ENCODE data around the gene ANKRD60. TPM values are rescaled to one million over a fixed set of nuclear protein-coding genes. Genes with fewer than 3 reads are reported as not detected.

Gene ANKRD60
- total and polyA plus RNA-seq, 2 donors (not counting 1 experiment from before 2014, with no cell fraction given), result 0.27 TPM; not detected in 1

DNA sequence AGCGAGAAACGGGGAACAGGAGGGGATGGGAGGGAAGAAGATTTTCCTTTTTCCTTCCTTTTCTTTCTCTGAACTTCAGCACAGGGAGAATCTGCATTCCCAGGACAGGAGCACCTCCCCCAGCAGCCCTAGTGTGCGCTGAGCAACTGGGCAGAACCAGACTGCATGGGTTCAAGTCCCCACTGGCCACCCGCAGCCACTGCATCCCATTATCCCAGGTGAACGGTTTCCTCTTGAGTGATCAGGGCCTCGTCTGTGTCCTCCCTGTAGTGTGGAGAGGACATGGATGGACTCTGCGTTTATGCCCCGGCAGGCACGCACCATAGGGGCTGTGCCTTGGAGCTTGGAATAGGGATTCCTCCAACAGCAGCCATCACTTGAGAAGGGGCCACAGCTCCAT lies 53.0 kb downstream of the ANKRD60 start:
- Histone ChIP-seq H3K9me3 (ENCODE audit: control extremely low read depth in 1 of 3, control insufficient read depth in 2 of 3, insufficient read depth in 1 of 3, low read length in 2 of 3) (no peaks in the 10 kb centered on the region), H3K27me3 (replicated peaks in 1 of 4; ENCODE audit: control extremely low read depth in 1 of 4, control insufficient read depth in 3 of 4, insufficient read depth in 4 of 4, low read length in 3 of 4) (peaks cover 0 to 30% (median 10%) of the 10 kb centered on the region in 4 experiments), H3K36me3 (replicated peaks in 1 of 2; ENCODE audit: control extremely low read depth in 1 of 2, control insufficient read depth in 1 of 2, extremely low read depth in 1 of 2, insufficient read depth in 2 of 2, low read length in 1 of 2) (no peaks in the 10 kb centered on the region), H2AFZ (ENCODE audit: insufficient read depth, low read depth, low read length, poor library complexity, severe bottlenecking) (no peak overlapping the region), H3K79me2 (ENCODE audit: control insufficient read depth, insufficient read depth, low read length) (no peaks in the 10 kb centered on the region), H3K9ac (ENCODE audit: low read length) (no peak overlapping the region), H3K4me3 (ENCODE audit: control extremely low read depth in 1 of 5, extremely low read depth in 1 of 5, insufficient read depth in 1 of 5, low read depth in 2 of 5, low read length in 4 of 5) (no peak overlapping the region), H3K4me2 (replicated peaks; ENCODE audit: low read depth, low read length, poor library complexity, severe bottlenecking) (no peak overlapping the region), H4K20me1 (ENCODE audit: control insufficient read depth, insufficient read depth, low read length, poor library complexity, severe bottlenecking) (no peaks in the 10 kb centered on the region), H3K27ac (ENCODE audit: low read length in 2 of 2) (no peak overlapping the region), H3K4me1 (ENCODE audit: control insufficient read depth in 2 of 2, insufficient read depth in 2 of 2, low read length in 2 of 2) (peaks cover 10 to 19% of the 10 kb centered on the region in 2 donors)
- H3K4me3 Mint-ChIP-seq, result no peak overlapping the region
- TF ChIP-seq EZH2 (IDR thresholded peaks at IDR 0.05; ENCODE audit: borderline replicate concordance, insufficient read depth, low read depth, low read length, poor library complexity, severe bottlenecking), result no peak
- no peak for TF ChIP-seq CTCF (IDR thresholded peaks at IDR 0.05)
- H3K27ac Mint-ChIP-seq, result no peak overlapping the region
- WGBS (ENCODE audit: insufficient coverage), result 91% methylated on average over 5 of the region's 9 CpGs
- ATAC-seq (ENCODE audit: low read depth), result no peak
- intact Hi-C loops (cut with micrococcal nuclease), result no loop called here
- CTCF ChIA-PET, result interaction anchor here (0.8 to 1.5 kb wide), 2 partner anchors 553 to 579 kb away, joined by 3 to 5 read pairs; no protein-coding TSS in a partner anchor
- H3K9me3 Mint-ChIP-seq (ENCODE audit: insufficient read depth), result no peaks in the 10 kb centered on the region
- POLR2A ChIA-PET, result no interaction called here
- DNase-seq, result no peak
- H3K4me1 Mint-ChIP-seq, result peaks cover 17% of the 10 kb centered on the region
- H3K27me3 Mint-ChIP-seq, result peaks cover 43% of the 10 kb centered on the region

DNA sequence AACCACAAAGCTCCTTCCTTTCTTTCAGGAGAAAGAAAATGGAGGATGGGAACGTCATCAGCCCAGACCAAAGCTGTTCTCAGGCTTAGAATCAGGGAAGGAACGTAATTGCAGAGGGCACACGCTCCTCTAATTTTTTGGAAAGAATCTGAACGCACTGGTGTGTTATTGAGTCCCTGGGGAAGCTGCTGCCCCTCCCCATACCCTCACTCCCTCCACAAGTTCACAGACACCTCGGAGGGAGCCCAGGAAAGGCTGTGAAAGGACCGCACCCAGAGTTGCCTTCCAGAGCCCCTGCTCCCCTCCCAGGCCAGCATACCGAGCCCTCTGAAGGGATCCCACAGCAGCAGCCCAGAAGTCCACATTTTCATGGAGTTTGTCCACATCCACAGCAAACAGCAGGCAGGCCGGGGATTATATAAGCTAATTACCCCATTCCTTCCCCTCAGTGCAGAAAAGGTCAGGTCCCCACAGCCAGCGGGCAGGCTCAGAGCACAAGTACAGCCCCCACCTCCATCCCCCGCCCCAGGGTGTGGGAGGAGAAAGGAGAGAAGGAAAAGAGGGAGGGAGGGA lies 53.7 kb downstream of the ANKRD60 start:
- peaks cover 0 to 26% (median 5%) of the 10 kb centered on the region in 4 experiments for H3K27me3 ChIP-seq (replicated peaks in 1 of 4; ENCODE audit: control extremely low read depth in 1 of 4, control insufficient read depth in 3 of 4, insufficient read depth in 4 of 4, low read length in 3 of 4)
- H3K9ac ChIP-seq (ENCODE audit: low read length), result no peak overlapping the region
- peak overlapping the region; percentile 38 for H2AFZ ChIP-seq (ENCODE audit: insufficient read depth, low read depth, low read length, poor library complexity, severe bottlenecking)
- H3K27ac ChIP-seq (ENCODE audit: low read length in 2 of 2), result no peak overlapping the region
- Mint-ChIP-seq H3K4me3 (no peak overlapping the region), H3K27ac (no peak overlapping the region), H3K4me1 (peaks cover 16% of the 10 kb centered on the region), H3K9me3 (ENCODE audit: insufficient read depth) (no peaks in the 10 kb centered on the region), H3K27me3 (peaks cover 43% of the 10 kb centered on the region)
- peaks cover 9 to 17% of the 10 kb centered on the region in 2 donors for H3K4me1 ChIP-seq (ENCODE audit: control insufficient read depth in 2 of 2, insufficient read depth in 2 of 2, low read length in 2 of 2)
- POLR2A ChIA-PET, result no interaction called here
- DNase-seq (no peak), ATAC-seq (ENCODE audit: low read depth) (no peak)
- no peaks in the 10 kb centered on the region for H3K79me2 ChIP-seq (ENCODE audit: control insufficient read depth, insufficient read depth, low read length)
- H3K9me3 ChIP-seq (ENCODE audit: control extremely low read depth in 1 of 3, control insufficient read depth in 2 of 3, insufficient read depth in 1 of 3, low read length in 2 of 3), result no peaks in the 10 kb centered on the region
- H3K4me2 ChIP-seq (replicated peaks; ENCODE audit: low read depth, low read length, poor library complexity, severe bottlenecking), result peak overlapping the region; percentile 15
- no peak for TF ChIP-seq EZH2 (IDR thresholded peaks at IDR 0.05; ENCODE audit: borderline replicate concordance, insufficient read depth, low read depth, low read length, poor library complexity, severe bottlenecking)
- no peak for TF ChIP-seq CTCF (IDR thresholded peaks at IDR 0.05)
- no peaks in the 10 kb centered on the region for H4K20me1 ChIP-seq (ENCODE audit: control insufficient read depth, insufficient read depth, low read length, poor library complexity, severe bottlenecking)
- CTCF ChIA-PET, result interaction anchor here (0.9 kb wide), 1 partner anchor 521 kb away, joined by 3 read pairs; no protein-coding TSS in a partner anchor
- intact Hi-C loops (cut with micrococcal nuclease), result no loop called here
- 73% methylated on average over 6 of the region's 10 CpGs for WGBS (ENCODE audit: insufficient coverage)
- H3K4me3 ChIP-seq (ENCODE audit: control extremely low read depth in 1 of 5, extremely low read depth in 1 of 5, insufficient read depth in 1 of 5, low read depth in 2 of 5, low read length in 4 of 5), result no peak overlapping the region
- no peaks in the 10 kb centered on the region for H3K36me3 ChIP-seq (replicated peaks in 1 of 2; ENCODE audit: control extremely low read depth in 1 of 2, control insufficient read depth in 1 of 2, extremely low read depth in 1 of 2, insufficient read depth in 2 of 2, low read length in 1 of 2)

All from B cell (primary cell).